Stomach (tissue), 4 donors: ENCODE measurements around the gene RPL29.

Experiments used
- CTCF ChIP-seq, 7 experiments: fragments of 450-650 bp in 4 of 7; fragments of 200-600 bp in 3 of 7; sonication (generic) in 3 of 7; IDR thresholded peaks; one replicate each; pipeline ENCODE4 v1.5.1; 2016 to 2019; ENCODE audit warnings: antibody characterized with exemption in 7 of 7, control low read depth in 2 of 7, mild to moderate bottlenecking in 1 of 7
- POLR2A ChIP-seq, 4 donors: fragments of 450-650 bp; IDR thresholded peaks; one replicate each; pipeline ENCODE4 v1.6.1; 2016; ENCODE audit warnings: antibody characterized with exemption in 4 of 4, control low read depth in 2 of 4, mild to moderate bottlenecking in 1 of 4, moderate library complexity in 1 of 4

- TF ChIP-seq CTCF (IDR thresholded peaks at IDR 0.05) (peak in 3 of 7 experiments; percentile 37 to 77 (median 47)), POLR2A (IDR thresholded peaks at IDR 0.05) (no peak)
Measured at GRCh38 chr3:51995346-51996163, at the start of gene RPL29.
